Endothelial cell of umbilical vein (primary cell): ENCODE measurements around the gene PYGB. TPM values are rescaled to one million over a fixed set of nuclear protein-coding genes. Genes with fewer than 3 reads are reported as not detected.

Source experiments
- BruUV-seq: library from RNA; stranded (reverse); fragments of 400-500 nt; replicated peaks from 2 replicates; lab custom pipeline; 2021; lab: Mats Ljungman, UMichigan
- CTCF ChIA-PET: fragments of 300-600, 350-600 bp; sonication (Branson Sonifier 250); formaldehyde crosslinking; loops from one replicate; lab custom pipeline; 2021; ENCODE audit warnings: antibody characterized with exemption, inconsistent platforms; lab: Charles Lee
- POLR2A ChIA-PET: fragments of 300-600, 350-600 bp; sonication (Branson Sonifier 250); formaldehyde crosslinking; loops from one replicate; lab custom pipeline; 2021; ENCODE audit warnings: antibody characterized with exemption, inconsistent platforms; lab: Charles Lee
- DNase-seq: peaks from one replicate; pipeline ENCODE4 v3.0.0-alpha.2; 2011; ENCODE audit warnings: low read depth, low spot score
- FAIRE-seq: peaks from 2 replicates; lab custom pipeline; 2011; peaks lifted over from hg19 to GRCh38; lab: Jason Lieb, UNC
- H2AFZ ChIP-seq: 2 replicates; pipeline ENCODE4 v1.6.0; 2012; ENCODE audit warnings: low read depth, low read length, control low read depth, inconsistent platforms
- H3K27ac ChIP-seq: 2 replicates; pipeline ENCODE4 v1.5.1; 2011; ENCODE audit warnings: low read depth, mild to moderate bottlenecking, control low read depth, low read length, moderate library complexity; ENCODE audit not compliant: insufficient read depth
- H3K27me3 ChIP-seq, 2 experiments: 2 replicates each; pipeline versions ENCODE4 v1.6.0 to v1.6.1; 2011; ENCODE audit warnings: low read length in 2 of 2, mixed read lengths in 1 of 2; ENCODE audit not compliant: control insufficient read depth in 2 of 2, insufficient read depth in 2 of 2
- H3K36me3 ChIP-seq, 2 experiments: 2 replicates in 1 of 2; 3 replicates in 1 of 2; pipeline ENCODE4 v1.5.1; 2011; ENCODE audit warnings: low read length in 2 of 2, mild to moderate bottlenecking in 1 of 2, moderate library complexity in 1 of 2; ENCODE audit not compliant: control insufficient read depth in 2 of 2, insufficient read depth in 2 of 2; ENCODE audit errors: extremely low read depth in 1 of 2
- H3K4me1 ChIP-seq: 3 replicates; pipeline ENCODE4 v1.5.1; 2011; ENCODE audit warnings: mild to moderate bottlenecking, low read length; ENCODE audit not compliant: control insufficient read depth, insufficient read depth; ENCODE audit errors: extremely low read depth
- H3K4me2 ChIP-seq: 2 replicates; pipeline ENCODE4 v1.6.1; 2011; ENCODE audit warnings: low read length, control low read depth, mixed read lengths; ENCODE audit not compliant: insufficient read depth
- H3K4me3 ChIP-seq, 3 experiments: fragments of 200-600 bp in 1 of 3; sonication (generic), shearing (Covaris generic) in 1 of 3; replicated peaks in 1 of 3; 2 replicates each; pipeline ENCODE4 v1.5.1; 2011 to 2016; ENCODE audit warnings: control low read depth in 3 of 3, low read length in 3 of 3, mild to moderate bottlenecking in 2 of 3, inconsistent platforms in 1 of 3, low read depth in 1 of 3, moderate library complexity in 1 of 3; ENCODE audit not compliant: insufficient read depth in 1 of 3
- H3K79me2 ChIP-seq: 2 replicates; pipeline ENCODE4 v1.6.0; 2012; ENCODE audit warnings: low read length, inconsistent platforms; ENCODE audit not compliant: control insufficient read depth, insufficient read depth
- H3K9ac ChIP-seq: replicated peaks from 2 replicates; pipeline ENCODE3; 2011; ENCODE audit warnings: low read length, control low read depth; ENCODE audit not compliant: insufficient read depth; ENCODE audit errors: extremely low read depth
- H3K9me1 ChIP-seq: replicated peaks from 3 replicates; pipeline ENCODE4 v1.6.0; 2011; ENCODE audit warnings: mild to moderate bottlenecking, low read length; ENCODE audit not compliant: control insufficient read depth, insufficient read depth; ENCODE audit errors: extremely low read depth
- H3K9me3 ChIP-seq: replicated peaks from 2 replicates; pipeline ENCODE4 v1.5.1; 2012; ENCODE audit warnings: low read length, inconsistent platforms; ENCODE audit not compliant: control insufficient read depth, insufficient read depth
- H4K20me1 ChIP-seq: replicated peaks from 2 replicates; pipeline ENCODE3; 2011; ENCODE audit warnings: mild to moderate bottlenecking, low read length; ENCODE audit not compliant: control insufficient read depth, insufficient read depth; ENCODE audit errors: extremely low read depth
- EZH2 ChIP-seq: IDR thresholded peaks from 2 replicates; pipeline ENCODE4 v1.6.1; 2012; ENCODE audit warnings: borderline replicate concordance, low read depth, mild to moderate bottlenecking, moderate library complexity, low read length, inconsistent platforms; ENCODE audit not compliant: severe bottlenecking
- FOS ChIP-seq: IDR thresholded peaks from 2 replicates; pipeline ENCODE4 v1.6.1; 2011; ENCODE audit warnings: mild to moderate bottlenecking, low read length, moderate library complexity, borderline replicate concordance; ENCODE audit not compliant: insufficient read depth
- GATA2 ChIP-seq: IDR thresholded peaks from 2 replicates; pipeline ENCODE4 v1.7.0; 2011; ENCODE audit warnings: low read depth, mild to moderate bottlenecking, moderate library complexity, mixed read lengths, low read length; ENCODE audit not compliant: insufficient read length, insufficient read depth
- JUN ChIP-seq: IDR thresholded peaks from 2 replicates; pipeline ENCODE4 v1.6.1; 2011; ENCODE audit warnings: borderline replicate concordance, low read depth; ENCODE audit not compliant: insufficient read length, insufficient read depth
- MYC ChIP-seq: IDR thresholded peaks from one replicate; pipeline ENCODE4 v1.6.1; 2011; ENCODE audit warnings: mild to moderate bottlenecking, low read depth, low read length
- POLR2A ChIP-seq: IDR thresholded peaks from 2 replicates; pipeline ENCODE4 v1.6.1; 2012; ENCODE audit warnings: low read depth, mild to moderate bottlenecking, control low read depth, low read length
- POLR2AphosphoS5 ChIP-seq: IDR thresholded peaks from 2 replicates; pipeline ENCODE4 v1.6.1; 2012; ENCODE audit warnings: low read depth, mild to moderate bottlenecking, control low read depth, low read length, moderate library complexity; ENCODE audit not compliant: insufficient read depth
- dilution Hi-C: fragments of 300-500 bp; cut with MboI; formaldehyde crosslinking; loops from one replicate; pipeline ENCODE4 v1.15.0; 2019; ENCODE audit warnings: low sequenced_read_pairs; ENCODE audit not compliant: extremely low pct_ligation_motif_present
- intact Hi-C: fragments of 100-400 bp; cut with micrococcal nuclease; formaldehyde crosslinking; loops from one replicate; pipeline ENCODE4 v1.10.0; 2022
- polyA plus RNA-seq, 4 experiments: library from polyadenylated mRNA; depleted of rRNA in 3 of 4; stranded (reverse) in 3 of 4; unstranded in 1 of 4; fragments of >200 nt; gene quantifications; 2 replicates each; pipeline versions ENCODE4 v1.2.1 to v1.2.3, GENCODE V29; 2011 to 2012; ENCODE audit warnings: missing spikeins in 1 of 4
- total RNA-seq: library from RNA; stranded (reverse); gene quantifications from 2 replicates; pipeline ENCODE4 v1.2.3, GENCODE V29; 2021
- TF ChIP-seq, protein P1 (sequence below), 2 donors: IDR thresholded peaks; 1 replicate in 1 of 2; 2 replicates in 1 of 2; pipeline ENCODE4 v1.5.1; 2011; ENCODE audit warnings: low read length in 2 of 2, mild to moderate bottlenecking in 2 of 2, moderate library complexity in 2 of 2, control low read depth in 1 of 2, inconsistent platforms in 1 of 2, low read depth in 1 of 2; ENCODE audit not compliant: insufficient read depth in 1 of 2; ENCODE audit errors: extremely low read depth in 1 of 2
- TF ChIP-seq, protein P2 (sequence below): IDR thresholded peaks from 2 replicates; pipeline ENCODE4 v1.6.1; 2011; ENCODE audit not compliant: insufficient read depth, insufficient read length

Gene PYGB
- total and polyA plus RNA-seq, 2 donors (not counting 3 experiments of a cell fraction or from before 2014, with no cell fraction given): 36.1 to 60.2 TPM

DNA sequence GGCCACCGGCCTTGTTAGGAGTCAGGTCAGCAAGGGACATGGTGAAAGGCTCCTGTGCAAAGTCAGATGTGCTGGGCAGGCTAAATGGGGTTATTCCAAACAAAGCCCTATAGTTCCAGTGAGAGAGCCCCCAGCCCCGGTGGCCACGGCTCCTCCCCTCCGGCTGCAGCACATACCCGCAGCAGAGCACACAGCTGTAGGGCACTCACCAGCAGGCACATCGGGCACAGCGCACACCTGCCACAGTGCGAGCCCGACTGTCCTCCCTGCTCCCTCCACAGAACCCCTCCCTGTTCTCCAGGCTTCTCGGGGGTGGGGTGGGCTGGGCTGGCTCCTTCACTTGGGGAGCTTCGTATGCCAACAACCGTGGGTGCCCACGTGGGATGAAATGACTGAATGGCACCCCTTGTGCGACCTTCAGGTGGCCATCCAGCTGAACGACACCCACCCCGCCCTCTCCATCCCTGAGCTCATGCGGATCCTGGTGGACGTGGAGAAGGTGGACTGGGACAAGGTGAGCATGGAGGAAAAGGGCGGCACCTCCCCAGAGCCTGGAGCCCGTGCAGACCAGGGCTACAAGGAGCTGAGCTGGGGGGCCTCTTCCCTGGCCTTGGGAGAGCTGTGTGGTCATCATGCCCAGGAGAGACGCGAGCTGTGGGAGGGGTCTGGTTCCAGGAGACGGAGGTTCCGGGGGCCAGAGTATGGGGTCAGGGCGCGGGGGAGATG is 30.9 kb downstream of the PYGB start:
- no peaks in the 10 kb centered on the region for H3K27me3 ChIP-seq
- BruUV-seq: no TSS peak
- H3K36me3 ChIP-seq: peaks cover 2 to 56% of the 10 kb centered on the region in 2 experiments
- no peak overlapping the region for H3K4me3 ChIP-seq
- FAIRE-seq: no peak
- DNase-seq: no peak
- POLR2A ChIA-PET: no interaction called here
- dilution Hi-C loops (no loop called here), intact Hi-C loops (no loop called here)
- H2AFZ ChIP-seq: no peak overlapping the region
- no peak for TF ChIP-seq MYC
- no peak for TF ChIP-seq POLR2AphosphoS5
- TF ChIP-seq JUN: no peak
- TF ChIP-seq EZH2: no peak
- TF ChIP-seq, protein P1, sequence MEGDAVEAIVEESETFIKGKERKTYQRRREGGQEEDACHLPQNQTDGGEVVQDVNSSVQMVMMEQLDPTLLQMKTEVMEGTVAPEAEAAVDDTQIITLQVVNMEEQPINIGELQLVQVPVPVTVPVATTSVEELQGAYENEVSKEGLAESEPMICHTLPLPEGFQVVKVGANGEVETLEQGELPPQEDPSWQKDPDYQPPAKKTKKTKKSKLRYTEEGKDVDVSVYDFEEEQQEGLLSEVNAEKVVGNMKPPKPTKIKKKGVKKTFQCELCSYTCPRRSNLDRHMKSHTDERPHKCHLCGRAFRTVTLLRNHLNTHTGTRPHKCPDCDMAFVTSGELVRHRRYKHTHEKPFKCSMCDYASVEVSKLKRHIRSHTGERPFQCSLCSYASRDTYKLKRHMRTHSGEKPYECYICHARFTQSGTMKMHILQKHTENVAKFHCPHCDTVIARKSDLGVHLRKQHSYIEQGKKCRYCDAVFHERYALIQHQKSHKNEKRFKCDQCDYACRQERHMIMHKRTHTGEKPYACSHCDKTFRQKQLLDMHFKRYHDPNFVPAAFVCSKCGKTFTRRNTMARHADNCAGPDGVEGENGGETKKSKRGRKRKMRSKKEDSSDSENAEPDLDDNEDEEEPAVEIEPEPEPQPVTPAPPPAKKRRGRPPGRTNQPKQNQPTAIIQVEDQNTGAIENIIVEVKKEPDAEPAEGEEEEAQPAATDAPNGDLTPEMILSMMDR (IDR thresholded peaks at IDR 0.05; ENCODE audit: extremely low read depth in 1 of 2, insufficient read depth in 1 of 2, low read depth in 1 of 2, low read length in 2 of 2): no peak
- TF ChIP-seq, protein P2, sequence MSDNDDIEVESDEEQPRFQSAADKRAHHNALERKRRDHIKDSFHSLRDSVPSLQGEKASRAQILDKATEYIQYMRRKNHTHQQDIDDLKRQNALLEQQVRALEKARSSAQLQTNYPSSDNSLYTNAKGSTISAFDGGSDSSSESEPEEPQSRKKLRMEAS: no peak
- no peak for TF ChIP-seq FOS
- TF ChIP-seq POLR2A: no peak
- no peak for TF ChIP-seq GATA2
- no peak overlapping the region for H3K27ac ChIP-seq
- no peaks in the 10 kb centered on the region for H3K4me1 ChIP-seq
- H3K9me3 ChIP-seq: no peaks in the 10 kb centered on the region
- no peaks in the 10 kb centered on the region for H3K79me2 ChIP-seq
- no peak overlapping the region for H3K9ac ChIP-seq
- H3K9me1 ChIP-seq: no peaks in the 10 kb centered on the region
- CTCF ChIA-PET: interaction anchor here (0.6 to 2.3 kb wide), 2 partner anchors 120 to 262 kb away, joined by 3 to 6 read pairs; no protein-coding TSS in a partner anchor
- H4K20me1 ChIP-seq: no peaks in the 10 kb centered on the region
- H3K4me2 ChIP-seq: no peak overlapping the region
